ENCODE data around the gene SP140.

SP140 gene

GRCh38 chr2:230225486-230225885 lies at the start of gene SP140:
TSS of gene SP140 (plus strand) at chr2:230225736. CDS start at chr2:230225845, 109 bp downstream.
- Mint-ChIP-seq H3K9me3 (peaks cover 8% of the 10 kb centered on the region), H3K27ac (peak within 1 kb of the TSS; percentile 95), H3K4me1 (ENCODE audit: low read depth) (peaks cover 66% of the 10 kb centered on the region), H3K27me3 (ENCODE audit: low read depth) (no peaks in the 10 kb centered on the region), H3K4me3 (peak within 1 kb of the TSS; percentile 93), H3K36me3 (ENCODE audit: low read depth) (peaks cover 30% of the 10 kb centered on the region)
- peak; percentile 86 for DNase-seq (ENCODE audit: low spot score)

GRCh38 chr2:230176996-230177395 lies 48.5 kb upstream of the SP140 start:
- no peak for DNase-seq (ENCODE audit: low spot score)
- peaks cover 72% of the 10 kb centered on the region for H3K36me3 Mint-ChIP-seq (ENCODE audit: low read depth)
- H3K27ac Mint-ChIP-seq: no peak overlapping the region
- no peak overlapping the region for H3K4me3 Mint-ChIP-seq
- no peaks in the 10 kb centered on the region for H3K4me1 Mint-ChIP-seq (ENCODE audit: low read depth)
- no peaks in the 10 kb centered on the region for H3K27me3 Mint-ChIP-seq (ENCODE audit: low read depth)
- H3K9me3 Mint-ChIP-seq: no peaks in the 10 kb centered on the region

DNA sequence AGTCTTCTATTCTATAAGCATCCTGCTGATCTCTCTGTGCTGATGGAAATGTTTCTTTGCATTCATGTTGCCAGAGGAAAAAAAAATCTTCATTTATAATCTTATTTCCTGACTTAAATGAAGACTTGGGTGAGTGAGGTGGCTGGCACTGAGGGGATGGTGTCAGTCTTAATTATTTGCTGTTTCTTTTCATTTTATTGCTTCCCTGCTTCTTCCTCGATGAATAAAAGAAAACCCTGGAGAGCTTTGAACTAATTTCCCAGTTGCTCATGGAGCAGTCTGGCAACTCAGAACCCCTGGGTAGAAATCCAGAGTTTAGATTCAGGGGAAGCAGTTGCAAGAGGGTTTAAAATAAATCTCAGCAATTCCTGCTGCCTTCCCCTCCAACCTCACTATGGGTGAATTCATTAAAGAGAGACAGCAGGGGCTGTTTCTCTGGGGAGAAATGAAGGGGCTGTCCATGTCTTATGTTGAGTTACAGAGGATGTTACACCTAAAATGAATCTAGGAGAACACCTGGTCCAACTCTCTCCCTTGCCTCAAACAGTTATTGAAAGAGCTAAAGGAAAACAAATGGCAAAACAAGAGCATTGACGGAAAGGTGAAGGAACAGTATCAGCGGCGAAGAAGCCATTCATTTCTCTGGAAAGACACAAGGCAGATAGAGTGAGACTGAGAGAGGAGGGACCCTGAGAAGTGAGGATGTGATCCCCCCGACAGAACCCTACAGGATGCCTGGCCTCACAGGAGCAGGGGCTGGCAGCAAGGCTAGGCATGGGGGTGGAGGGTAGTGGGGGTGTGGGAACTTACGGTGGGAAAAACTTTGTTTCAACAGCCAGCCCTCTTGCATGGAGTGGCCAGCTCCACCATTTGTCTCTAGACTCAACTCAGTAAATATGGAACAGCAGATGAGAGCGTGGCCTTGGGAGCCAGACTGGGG lies 46.7 kb upstream of the SP140 start:
- H3K27ac Mint-ChIP-seq: no peak overlapping the region
- peaks cover 76% of the 10 kb centered on the region for H3K36me3 Mint-ChIP-seq (ENCODE audit: low read depth)
- H3K4me1 Mint-ChIP-seq (ENCODE audit: low read depth): no peaks in the 10 kb centered on the region
- no peak overlapping the region for H3K4me3 Mint-ChIP-seq
- no peaks in the 10 kb centered on the region for H3K27me3 Mint-ChIP-seq (ENCODE audit: low read depth)
- no peak for DNase-seq (ENCODE audit: low spot score)
- no peaks in the 10 kb centered on the region for H3K9me3 Mint-ChIP-seq

- Mint-ChIP-seq H3K9me3 (no peaks in the 10 kb centered on the region), H3K27ac (no peak overlapping the region)
Measured at GRCh38 chr2:230179907-230180306, 45.6 kb upstream of the SP140 start.

DNA sequence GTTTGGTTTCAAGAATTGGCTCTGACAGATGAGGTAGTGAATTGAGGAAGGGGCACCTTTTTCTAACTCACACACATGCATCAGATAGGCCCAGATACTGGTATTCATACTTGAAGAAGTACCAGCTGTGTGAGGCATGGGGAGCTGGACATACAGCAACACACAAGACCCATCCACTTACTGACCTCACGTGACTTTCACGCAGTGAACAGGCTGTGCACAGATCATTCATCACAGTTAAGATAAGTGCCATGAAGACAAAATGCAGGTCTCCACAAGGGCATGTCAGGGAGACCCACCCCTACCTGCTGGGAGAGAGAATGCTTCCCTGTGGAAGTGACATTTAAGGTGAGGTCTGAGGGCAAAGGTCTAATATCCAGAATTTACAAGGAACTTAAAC lies 44.3 kb upstream of the SP140 start:
- Mint-ChIP-seq H3K36me3 (ENCODE audit: low read depth) (peaks cover 77% of the 10 kb centered on the region), H3K4me3 (no peak overlapping the region), H3K9me3 (no peaks in the 10 kb centered on the region), H3K27me3 (ENCODE audit: low read depth) (no peaks in the 10 kb centered on the region), H3K27ac (no peak overlapping the region), H3K4me1 (ENCODE audit: low read depth) (no peaks in the 10 kb centered on the region)
- DNase-seq (ENCODE audit: low spot score): no peak

More at GRCh38 chr2:230179907-230180306, 45.6 kb upstream of the SP140 start:
- H3K36me3 Mint-ChIP-seq (ENCODE audit: low read depth): peaks cover 73% of the 10 kb centered on the region
- H3K4me1 Mint-ChIP-seq (ENCODE audit: low read depth): no peaks in the 10 kb centered on the region
- no peak overlapping the region for H3K4me3 Mint-ChIP-seq
- DNase-seq (ENCODE audit: low spot score): no peak
- no peaks in the 10 kb centered on the region for H3K27me3 Mint-ChIP-seq (ENCODE audit: low read depth)

DNA sequence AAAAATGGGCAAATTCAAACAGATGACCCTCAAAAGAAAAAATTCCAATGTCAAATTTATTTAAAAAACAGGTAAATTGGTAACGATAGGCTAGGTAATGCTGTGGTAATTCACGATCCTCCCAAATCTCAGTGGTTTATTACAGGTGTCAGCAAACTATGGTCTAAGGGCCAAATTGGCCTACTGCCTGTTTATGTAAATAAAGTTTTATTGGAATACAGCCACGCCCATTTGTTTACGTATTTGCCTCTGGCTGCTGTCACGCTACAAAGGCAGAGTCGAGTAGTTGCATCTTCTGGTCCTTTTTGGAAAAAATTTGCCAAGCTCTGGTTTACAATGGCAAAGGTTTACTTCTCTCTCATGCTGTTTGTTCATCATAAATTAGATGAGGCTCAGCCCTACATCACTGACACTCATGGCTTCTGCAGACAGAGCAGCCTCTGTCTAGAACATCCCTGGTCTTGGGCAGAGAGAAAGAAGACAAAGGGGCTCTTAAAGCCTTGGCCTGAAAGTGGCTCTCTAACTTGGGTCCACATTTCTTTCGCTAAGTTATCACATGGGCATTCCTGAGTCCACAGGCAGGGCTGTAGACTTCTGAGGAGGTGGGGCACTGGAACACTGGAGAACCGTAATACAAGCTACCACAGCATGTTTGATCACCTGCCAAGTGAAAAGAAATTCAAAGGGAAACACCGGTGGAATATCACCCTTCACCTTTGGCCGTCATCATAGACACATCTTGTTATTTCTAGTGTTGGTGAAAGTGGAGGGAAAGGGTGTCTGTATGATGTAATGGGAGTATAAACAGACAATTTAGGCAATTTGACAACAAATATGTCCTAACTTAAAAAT lies 40.6 kb upstream of the SP140 start:
- Mint-ChIP-seq H3K9me3 (peaks cover 18% of the 10 kb centered on the region), H3K27ac (no peak overlapping the region), H3K36me3 (ENCODE audit: low read depth) (peaks cover 81% of the 10 kb centered on the region), H3K4me3 (no peak overlapping the region), H3K4me1 (ENCODE audit: low read depth) (no peaks in the 10 kb centered on the region), H3K27me3 (ENCODE audit: low read depth) (no peaks in the 10 kb centered on the region)
- DNase-seq (ENCODE audit: low spot score): no peak

- H3K4me3 Mint-ChIP-seq: peak overlapping the region; percentile 27
- no peaks in the 10 kb centered on the region for H3K27me3 Mint-ChIP-seq (ENCODE audit: low read depth)
- no peaks in the 10 kb centered on the region for H3K9me3 Mint-ChIP-seq
- H3K27ac Mint-ChIP-seq: peak overlapping the region; percentile 59
- DNase-seq (ENCODE audit: low spot score): no peak
- H3K4me1 Mint-ChIP-seq (ENCODE audit: low read depth): peaks cover 24% of the 10 kb centered on the region
- H3K36me3 Mint-ChIP-seq (ENCODE audit: low read depth): peaks cover 78% of the 10 kb centered on the region
Measured at GRCh38 chr2:230202430-230203109, 23.0 kb upstream of the SP140 start.

DNA sequence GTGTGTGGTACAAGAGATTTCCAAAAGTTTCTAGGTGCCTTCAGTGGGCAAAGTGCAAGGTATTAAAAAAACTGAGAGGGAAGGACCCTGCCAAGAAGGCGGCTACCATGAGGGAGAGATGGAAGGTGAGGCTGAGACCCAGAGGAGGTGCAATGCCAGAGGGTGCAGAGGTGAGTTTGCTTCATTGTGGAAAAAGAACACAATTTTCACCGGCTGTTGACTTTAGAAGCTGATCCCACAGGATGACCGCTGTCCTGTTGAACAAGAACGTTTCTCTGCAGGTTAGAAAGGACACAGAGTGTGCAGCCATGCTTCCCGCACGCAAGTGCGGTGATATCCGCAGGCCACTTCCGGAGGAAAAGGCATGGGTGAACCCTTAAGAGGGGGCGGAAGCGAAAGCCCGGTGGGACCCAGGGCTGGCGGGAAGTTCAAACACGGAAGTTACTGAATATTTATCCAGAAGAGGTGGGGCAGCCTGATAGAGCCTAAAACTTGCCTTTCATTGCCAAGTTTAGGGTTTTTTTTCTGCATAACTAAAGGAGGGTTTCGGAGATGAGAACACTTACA lies 22.3 kb upstream of the SP140 start:
- no peak for DNase-seq (ENCODE audit: low spot score)
- Mint-ChIP-seq H3K27ac (peak overlapping the region; percentile 32), H3K9me3 (no peaks in the 10 kb centered on the region), H3K36me3 (ENCODE audit: low read depth) (peaks cover 71% of the 10 kb centered on the region), H3K27me3 (ENCODE audit: low read depth) (no peaks in the 10 kb centered on the region), H3K4me1 (ENCODE audit: low read depth) (peaks cover 24% of the 10 kb centered on the region), H3K4me3 (peak overlapping the region; percentile 27)

GRCh38 chr2:230205034-230205433 lies 20.5 kb upstream of the SP140 start:
- DNase-seq (ENCODE audit: low spot score): no peak
- H3K4me1 Mint-ChIP-seq (ENCODE audit: low read depth): peaks cover 24% of the 10 kb centered on the region

GRCh38 chr2:230205721-230206120 lies 19.8 kb upstream of the SP140 start:
- no peaks in the 10 kb centered on the region for H3K27me3 Mint-ChIP-seq (ENCODE audit: low read depth)
- H3K27ac Mint-ChIP-seq: no peak overlapping the region
- peaks cover 49% of the 10 kb centered on the region for H3K36me3 Mint-ChIP-seq (ENCODE audit: low read depth)
- DNase-seq (ENCODE audit: low spot score): no peak
- no peak overlapping the region for H3K4me3 Mint-ChIP-seq
- H3K4me1 Mint-ChIP-seq (ENCODE audit: low read depth): peaks cover 24% of the 10 kb centered on the region
- no peaks in the 10 kb centered on the region for H3K9me3 Mint-ChIP-seq

More at GRCh38 chr2:230205034-230205433, 20.5 kb upstream of the SP140 start:
- Mint-ChIP-seq H3K36me3 (ENCODE audit: low read depth) (peaks cover 56% of the 10 kb centered on the region), H3K27me3 (ENCODE audit: low read depth) (no peaks in the 10 kb centered on the region), H3K9me3 (no peaks in the 10 kb centered on the region), H3K4me3 (no peak overlapping the region), H3K27ac (peak overlapping the region; percentile 39)

DNA sequence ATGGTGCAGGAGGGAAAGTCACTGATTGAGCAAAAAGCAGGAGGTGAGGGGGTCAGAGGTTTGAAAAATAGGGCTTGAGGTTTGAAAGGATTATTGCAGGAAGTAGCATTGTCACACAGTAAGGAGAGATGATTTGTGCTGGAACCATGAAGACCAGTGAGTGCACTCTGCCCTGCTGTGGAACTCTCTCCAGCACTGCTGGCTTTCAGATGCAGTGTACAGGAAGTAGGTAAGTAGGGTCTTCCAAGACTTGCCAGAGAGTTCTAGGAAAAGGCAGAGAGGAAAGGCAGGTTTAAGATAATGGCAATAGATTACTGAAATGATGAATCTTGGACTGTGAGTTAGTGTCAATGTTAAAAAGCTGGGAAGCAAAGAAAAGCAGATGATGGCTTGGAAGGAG lies 17.0 kb upstream of the SP140 start:
- no peaks in the 10 kb centered on the region for H3K27me3 Mint-ChIP-seq (ENCODE audit: low read depth)
- H3K4me3 Mint-ChIP-seq: no peak overlapping the region
- DNase-seq (ENCODE audit: low spot score): no peak
- H3K36me3 Mint-ChIP-seq (ENCODE audit: low read depth): peaks cover 50% of the 10 kb centered on the region
- H3K4me1 Mint-ChIP-seq (ENCODE audit: low read depth): peaks cover 22% of the 10 kb centered on the region
- no peaks in the 10 kb centered on the region for H3K9me3 Mint-ChIP-seq
- H3K27ac Mint-ChIP-seq: no peak overlapping the region

DNA sequence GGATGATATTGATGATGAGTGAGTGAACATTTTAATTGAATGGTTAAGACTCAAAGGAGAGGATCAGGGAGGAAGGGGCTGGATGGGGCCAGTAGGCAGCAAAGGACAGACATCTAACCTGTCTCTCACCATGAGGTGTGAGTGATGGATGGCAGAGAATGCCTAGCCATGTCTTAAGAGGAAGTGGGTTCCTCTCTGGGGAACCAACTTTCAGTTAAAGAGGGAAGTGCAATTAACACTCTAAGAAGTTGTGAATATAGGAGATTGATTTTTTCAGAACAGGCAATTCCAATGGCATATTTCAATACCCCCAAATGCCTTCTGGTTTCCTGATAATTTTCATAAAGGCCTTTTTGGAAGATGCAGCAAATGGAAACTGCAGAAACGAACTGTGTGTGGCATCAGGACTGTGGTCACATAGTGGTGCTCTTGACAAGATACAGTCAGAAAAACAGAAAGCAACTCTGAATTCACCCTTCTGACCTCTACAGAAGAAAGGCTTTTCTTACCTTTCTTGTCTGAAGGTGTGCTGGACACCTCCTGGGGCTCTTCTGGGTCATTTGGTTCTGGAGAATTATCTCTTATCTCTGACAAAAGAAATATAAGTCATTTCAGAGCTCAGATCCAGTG lies 16.0 kb upstream of the SP140 start:
- no peak for DNase-seq (ENCODE audit: low spot score)
- H3K4me1 Mint-ChIP-seq (ENCODE audit: low read depth): peaks cover 28% of the 10 kb centered on the region
- no peak overlapping the region for H3K4me3 Mint-ChIP-seq
- H3K27me3 Mint-ChIP-seq (ENCODE audit: low read depth): no peaks in the 10 kb centered on the region
- H3K27ac Mint-ChIP-seq: no peak overlapping the region
- peaks cover 52% of the 10 kb centered on the region for H3K36me3 Mint-ChIP-seq (ENCODE audit: low read depth)
- no peaks in the 10 kb centered on the region for H3K9me3 Mint-ChIP-seq

DNA sequence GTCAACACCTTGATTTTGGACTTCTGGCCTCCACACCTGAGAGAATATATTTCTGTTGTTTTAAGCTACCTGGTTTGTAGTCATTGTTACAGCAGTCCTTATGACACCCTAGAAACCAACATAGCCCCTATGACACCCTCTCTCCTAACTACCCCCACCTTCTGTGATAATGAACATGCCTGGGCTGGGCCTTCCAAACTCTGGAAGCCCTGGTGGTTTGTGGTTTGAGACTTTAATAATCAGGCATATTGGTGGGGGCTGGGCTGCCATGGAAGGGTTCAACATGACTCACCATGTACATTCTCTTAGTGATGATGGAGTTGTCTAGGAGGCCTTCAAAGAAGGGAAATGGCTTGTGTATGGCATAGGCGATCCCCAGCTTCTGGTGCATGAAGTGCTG lies 9.0 kb upstream of the SP140 start:
- Mint-ChIP-seq H3K27ac (peak overlapping the region; percentile 4), H3K4me3 (peak overlapping the region; percentile 100), H3K4me1 (ENCODE audit: low read depth) (peaks cover 53% of the 10 kb centered on the region), H3K9me3 (no peaks in the 10 kb centered on the region), H3K36me3 (ENCODE audit: low read depth) (peaks cover 81% of the 10 kb centered on the region), H3K27me3 (ENCODE audit: low read depth) (no peaks in the 10 kb centered on the region)
- no peak for DNase-seq (ENCODE audit: low spot score)
